ENCODE measurements around the gene RESP18.
A peak's percentile ranks its signal among the peaks of the same experiment; 100 is the strongest.
"Not testable (repeated sequence)": the region's sequence is repeated elsewhere in the genome, so short reads cannot be mapped to it uniquely, and the experiment has no call there.

RESP18 gene

DNA sequence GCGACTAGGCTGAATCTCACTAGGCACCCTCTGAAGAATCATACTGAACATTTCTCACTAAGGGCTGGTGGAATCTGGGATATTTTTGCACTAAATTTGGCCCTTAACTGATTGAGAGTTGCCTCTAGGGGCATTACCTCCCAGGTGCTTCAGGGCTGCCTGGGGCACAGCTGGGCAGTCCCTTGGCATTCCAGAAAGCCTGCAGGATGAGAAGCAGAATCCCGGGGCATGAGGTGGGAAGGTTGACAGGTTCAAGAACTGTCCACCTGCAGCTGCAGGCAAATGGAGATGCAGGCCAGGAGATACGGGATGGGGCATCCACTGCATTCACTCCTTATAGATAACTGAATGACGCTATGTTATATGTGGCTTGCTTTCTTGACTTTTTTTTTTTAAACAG is 7.4 kb downstream of the RESP18 start:
- DNase-seq (ENCODE audit: low spot score) = no peak

- DNase-seq (ENCODE audit: low spot score) = no peak
Measured at GRCh38 chr2:219323434-219323833, 9.1 kb downstream of the RESP18 start.

DNA sequence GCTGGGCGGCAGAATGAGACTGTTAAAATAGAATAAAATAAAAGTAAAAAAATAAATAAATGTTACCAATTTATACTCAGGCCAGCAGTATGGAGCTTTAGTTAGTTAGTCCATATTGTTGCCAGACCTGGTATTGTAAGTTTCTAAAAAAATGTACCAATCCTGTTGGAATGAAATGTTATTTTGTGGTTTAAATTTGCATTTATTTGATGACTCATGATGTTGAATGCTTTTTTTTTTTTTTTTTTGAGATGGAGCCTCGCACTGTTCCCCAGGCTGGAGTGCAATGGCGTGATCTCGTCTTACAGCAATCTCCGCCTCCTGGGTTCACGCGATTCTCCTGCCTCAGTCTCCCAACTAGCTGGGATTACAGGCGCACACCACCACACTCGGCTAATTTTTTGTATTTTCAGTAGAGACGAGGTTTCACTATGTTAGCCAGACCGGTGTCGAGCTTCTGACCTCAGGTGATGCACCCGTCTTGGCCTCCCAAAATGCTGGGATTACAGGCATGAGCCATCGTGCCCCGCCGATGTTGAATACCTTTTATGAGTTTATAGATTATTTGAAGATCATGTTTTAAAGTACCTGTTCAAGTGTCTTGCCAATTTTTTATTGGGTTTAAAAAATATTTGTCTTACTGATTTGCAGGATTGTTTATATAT is 17.6 kb downstream of the RESP18 start:
- no peak for DNase-seq (ENCODE audit: low spot score)

DNA sequence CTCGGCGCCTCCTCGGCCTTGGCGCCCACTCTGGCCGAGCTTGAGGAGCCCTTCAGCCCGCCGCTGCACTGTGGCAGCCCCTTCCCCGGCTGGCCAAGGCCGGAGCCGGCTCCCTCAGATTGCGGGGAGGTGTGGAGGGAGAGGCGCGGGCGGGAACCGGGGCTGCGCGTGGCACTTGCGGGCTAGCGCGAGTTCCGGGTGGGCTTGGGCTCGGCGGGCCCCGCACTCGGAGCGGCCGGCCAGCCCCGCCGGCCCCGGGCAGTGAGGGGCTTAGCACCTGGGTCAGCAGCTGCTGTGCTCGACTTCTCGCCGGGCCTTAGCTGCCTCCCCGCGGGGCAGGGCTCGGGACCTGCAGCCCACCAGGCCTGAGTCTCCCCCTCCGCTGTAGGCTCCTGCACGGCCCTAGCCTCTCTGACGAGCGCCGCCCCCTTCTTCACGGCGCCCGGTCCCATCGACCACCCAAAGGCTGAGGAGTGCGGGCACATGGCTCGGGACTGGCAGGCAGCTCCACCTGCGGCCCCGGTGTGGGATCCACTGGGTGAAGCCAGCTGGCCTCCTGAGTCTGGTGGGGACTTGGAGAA is 19.8 kb downstream of the RESP18 start:
- not testable (repeated sequence) for DNase-seq (ENCODE audit: low spot score)

- DNase-seq (ENCODE audit: low spot score) = no peak
Measured at GRCh38 chr2:219309278-219309677, 23.3 kb downstream of the RESP18 start, which contains the start of gene PTPRN. Gene PTPRN (minus strand): TSS chr2:219309401. CDS start chr2:219309332, 69 bp downstream.

DNA sequence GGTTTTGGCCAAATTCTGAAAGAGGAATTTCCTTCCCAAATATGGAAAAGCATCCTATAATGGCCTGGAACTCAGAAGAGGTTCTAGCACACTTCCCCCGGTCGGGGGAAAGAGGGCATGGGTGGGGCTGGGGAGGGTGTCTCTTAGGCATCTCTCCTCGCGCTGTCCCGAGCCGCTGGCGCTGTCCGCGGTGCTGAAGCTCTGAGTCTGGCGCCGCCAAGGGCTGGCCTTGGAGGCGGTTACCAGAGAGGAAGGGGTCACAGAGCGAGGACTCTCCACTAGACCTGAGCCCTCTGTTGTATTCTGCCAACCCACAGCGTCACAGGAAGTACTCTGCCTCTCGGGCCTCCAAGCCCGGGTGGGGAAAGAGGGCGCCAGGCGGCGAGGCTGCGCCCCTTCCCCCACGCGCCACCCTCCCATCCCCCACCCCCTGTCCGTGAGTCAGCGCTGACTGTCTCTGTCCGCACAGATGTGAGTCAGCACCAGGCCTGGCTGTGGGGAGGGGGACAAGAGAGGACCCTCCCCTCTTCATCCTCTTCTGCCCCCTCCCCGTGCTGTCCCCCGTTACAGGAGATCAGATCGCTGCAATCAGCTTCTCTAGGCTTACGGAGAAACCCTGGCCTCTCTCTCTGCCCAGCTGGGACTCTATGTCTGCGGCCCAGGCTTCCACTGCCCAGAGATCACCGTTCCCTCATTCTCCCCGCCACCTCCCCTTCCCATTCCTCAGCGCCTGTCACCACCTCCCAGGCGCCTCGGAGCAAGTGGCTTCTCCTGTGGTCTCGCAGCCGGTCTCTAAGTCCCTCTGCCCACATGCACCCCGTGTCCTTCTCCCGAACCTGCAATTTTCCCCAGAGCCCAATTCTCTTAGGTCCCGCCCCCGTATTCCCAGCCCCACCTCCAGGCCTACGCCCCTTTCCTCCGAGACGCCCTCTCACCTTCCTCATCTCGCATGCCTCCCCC is 24.1 kb downstream of the RESP18 start:
- peak; percentile 79 for DNase-seq (ENCODE audit: low spot score)

GRCh38 chr2:219306047-219306446 is 26.5 kb downstream of the RESP18 start:
- DNase-seq (ENCODE audit: low spot score) = no peak

- no peak for DNase-seq (ENCODE audit: low spot score)
Measured at GRCh38 chr2:219304223-219304622, 28.3 kb downstream of the RESP18 start.

DNA sequence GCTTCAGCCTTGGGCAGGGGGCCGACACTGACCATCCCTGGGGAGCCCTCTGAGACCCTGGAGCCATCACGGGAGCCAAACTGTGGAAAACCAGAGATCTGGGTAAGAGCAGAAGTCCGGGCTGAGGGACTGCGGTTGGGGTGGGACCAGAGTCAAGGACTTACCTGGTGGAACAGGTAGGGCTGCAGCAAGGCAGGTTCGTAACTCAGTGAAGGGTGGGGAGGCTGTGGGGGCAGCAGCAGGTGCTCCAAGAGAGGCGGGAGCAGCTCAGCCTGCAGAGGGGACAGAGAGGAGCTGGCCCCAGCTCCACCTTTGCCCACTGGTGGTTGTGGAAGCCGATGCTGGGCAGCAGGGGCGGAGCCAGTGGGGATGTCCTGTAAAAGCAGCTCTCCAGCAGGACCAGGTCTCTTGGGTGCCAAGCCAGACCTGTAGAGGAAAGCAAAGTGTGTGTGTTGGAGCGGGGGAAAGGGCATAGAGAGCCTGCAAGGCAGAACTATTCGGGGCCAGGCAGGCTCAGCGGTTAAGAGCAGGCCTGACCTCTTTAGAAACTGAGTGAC is 30.1 kb downstream of the RESP18 start:
- no peak for DNase-seq (ENCODE audit: low spot score)

GRCh38 chr2:219300022-219300421 is 32.5 kb downstream of the RESP18 start:
- no peak for DNase-seq (ENCODE audit: low spot score)

DNA sequence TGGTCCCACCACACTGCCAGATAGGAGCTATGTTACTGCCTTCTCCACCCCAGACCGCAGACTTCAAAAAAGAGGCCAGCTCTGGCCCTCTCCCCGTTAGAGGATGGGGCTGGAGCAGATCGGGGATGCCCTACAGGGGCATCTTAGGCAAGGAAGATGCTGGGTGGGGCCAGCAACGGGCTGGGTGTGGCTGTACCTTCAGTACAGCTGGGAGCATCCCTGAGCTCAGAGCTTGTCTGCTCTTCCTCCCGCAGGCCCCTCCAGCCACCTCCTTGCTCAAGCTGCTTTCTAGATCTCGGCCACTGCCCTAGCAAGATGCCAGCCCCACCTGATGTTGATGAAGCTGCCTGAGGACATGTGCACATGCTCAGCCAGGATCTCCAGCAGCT is 33.2 kb downstream of the RESP18 start:
- no peak for DNase-seq (ENCODE audit: low spot score)

DNA sequence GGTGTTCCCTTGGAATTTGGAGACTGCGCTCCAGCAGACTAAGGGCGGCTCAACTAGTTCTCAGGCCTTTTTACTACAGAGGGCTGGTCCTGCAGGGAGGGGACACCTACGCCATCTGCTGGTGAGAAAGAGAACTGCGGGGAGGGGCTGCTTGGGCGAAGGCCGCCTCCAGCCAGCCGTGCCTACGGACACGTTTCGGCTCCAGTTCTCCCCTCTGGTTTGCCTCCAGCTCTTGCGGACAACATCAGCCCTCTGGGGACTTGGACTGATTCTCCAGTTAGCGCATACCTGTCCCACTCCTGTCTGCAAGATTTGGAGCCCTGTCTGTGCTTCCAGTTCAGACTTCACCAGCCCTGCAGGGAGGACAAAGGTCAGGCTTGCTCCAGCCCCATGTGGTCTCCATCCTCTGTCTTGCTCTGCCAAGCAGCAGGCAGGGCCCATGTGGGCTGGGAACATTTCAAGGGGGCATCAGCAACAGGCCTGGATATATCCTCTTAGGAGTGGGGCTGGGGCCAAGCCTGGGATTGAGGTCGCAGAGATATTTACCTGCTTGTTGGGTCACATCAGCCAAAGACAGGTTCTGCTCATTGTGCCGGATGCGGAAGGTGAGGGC is 33.7 kb downstream of the RESP18 start:
- DNase-seq (ENCODE audit: low spot score) = peak; percentile 94

- DNase-seq (ENCODE audit: low spot score) = peak; percentile 53
Measured at GRCh38 chr2:219297766-219298456, 34.6 kb downstream of the RESP18 start.

GRCh38 chr2:219296631-219297391 is 35.7 kb downstream of the RESP18 start:
- no peak for DNase-seq (ENCODE audit: low spot score)

DNA sequence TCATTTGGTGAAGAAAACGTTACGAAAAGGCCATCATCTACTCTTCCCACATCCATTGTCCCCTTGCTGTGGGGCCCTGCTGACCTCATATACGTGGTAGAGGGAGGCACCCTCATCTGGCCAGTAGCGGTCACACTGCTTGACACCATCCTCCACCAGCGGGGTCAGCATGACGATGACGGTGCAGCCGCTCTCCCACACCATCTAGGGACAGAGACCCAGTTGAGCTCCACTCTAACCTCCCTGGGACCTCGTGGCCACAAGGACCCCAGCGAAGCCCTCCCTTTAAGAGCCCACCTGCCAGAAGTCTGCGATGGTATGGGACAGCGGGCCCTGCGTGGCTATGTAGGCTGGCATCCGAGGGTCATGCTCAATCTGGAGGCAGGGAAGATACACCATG is 36.4 kb downstream of the RESP18 start:
- DNase-seq (ENCODE audit: low spot score) = no peak

DNA sequence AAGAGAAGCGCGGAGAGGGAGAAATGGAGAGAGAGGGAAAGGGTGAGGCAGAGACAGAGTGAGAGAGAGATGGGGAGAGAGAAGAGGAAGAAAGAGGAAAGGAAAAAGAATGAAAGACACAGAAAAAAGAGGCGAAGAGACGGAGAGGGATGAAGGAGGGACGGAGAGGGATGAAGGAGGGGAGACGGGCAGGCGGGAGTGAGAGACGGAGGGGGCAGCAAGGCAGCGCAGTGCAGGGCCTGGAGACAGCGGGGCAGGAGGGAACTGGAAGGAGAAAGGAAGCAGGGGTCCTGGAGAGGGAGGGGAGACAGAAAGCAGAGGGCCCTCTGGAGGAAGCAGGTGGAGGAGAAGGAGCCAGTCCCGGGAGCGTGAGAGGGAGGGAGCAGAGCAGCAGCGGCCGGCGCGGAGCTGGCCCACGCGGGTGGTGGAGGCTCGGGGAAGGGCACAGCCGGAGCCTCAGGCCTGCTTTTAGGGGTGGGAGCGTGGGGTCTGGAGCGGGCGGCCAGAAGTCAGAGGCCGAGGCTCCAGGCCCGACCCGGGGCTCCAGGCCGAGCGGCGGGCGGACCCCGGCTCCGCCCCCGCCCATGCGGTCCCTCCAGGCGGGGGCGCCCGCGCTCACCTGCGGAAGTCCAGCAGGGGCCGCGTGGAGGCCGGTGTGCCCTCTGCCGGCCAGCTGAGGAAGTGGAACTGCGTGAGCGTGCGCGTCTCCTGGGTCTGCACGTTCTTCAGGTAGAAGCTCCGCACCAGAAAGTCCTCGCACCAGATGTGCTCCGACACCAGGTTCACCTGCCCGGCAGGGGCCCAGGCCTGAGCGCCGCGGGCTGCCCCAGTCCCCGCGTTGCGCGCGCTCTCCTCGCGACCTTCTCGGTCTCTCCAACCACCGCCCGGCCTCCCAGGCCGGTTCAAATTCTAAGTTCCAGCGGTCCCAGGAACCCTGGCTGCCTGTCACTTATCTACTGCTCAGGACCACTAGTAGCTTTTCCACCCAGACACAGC is 37.9 kb downstream of the RESP18 start:
- peak; percentile 96 for DNase-seq (ENCODE audit: low spot score)

DNA sequence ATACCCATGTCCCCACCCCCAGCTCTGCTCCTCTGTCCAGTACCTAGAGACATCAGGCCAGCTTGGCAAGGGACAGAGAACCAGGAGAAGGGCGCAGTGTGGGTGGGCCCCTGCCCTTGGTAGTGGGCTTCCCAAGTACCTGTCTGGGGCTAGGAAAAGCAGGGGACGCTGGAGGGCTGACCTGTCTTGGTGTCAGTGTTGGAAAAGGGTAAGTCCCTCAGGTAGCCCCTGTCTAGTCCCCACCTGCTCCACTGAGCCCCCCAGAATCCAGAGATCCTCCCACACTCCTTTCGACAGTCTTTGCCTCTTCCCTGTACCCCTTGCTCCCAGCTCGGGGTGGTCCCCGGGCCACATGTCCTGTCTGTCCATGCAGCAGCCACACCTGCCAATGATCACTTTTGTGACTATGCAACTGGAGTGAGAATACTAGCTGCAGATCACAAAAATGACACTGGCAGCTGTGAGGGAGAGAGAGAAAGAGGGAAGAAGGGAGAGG is 38.8 kb downstream of the RESP18 start:
- no peak for DNase-seq (ENCODE audit: low spot score)

- no peak for DNase-seq (ENCODE audit: low spot score)
Measured at GRCh38 chr2:219292616-219293015, 39.9 kb downstream of the RESP18 start.

DNA sequence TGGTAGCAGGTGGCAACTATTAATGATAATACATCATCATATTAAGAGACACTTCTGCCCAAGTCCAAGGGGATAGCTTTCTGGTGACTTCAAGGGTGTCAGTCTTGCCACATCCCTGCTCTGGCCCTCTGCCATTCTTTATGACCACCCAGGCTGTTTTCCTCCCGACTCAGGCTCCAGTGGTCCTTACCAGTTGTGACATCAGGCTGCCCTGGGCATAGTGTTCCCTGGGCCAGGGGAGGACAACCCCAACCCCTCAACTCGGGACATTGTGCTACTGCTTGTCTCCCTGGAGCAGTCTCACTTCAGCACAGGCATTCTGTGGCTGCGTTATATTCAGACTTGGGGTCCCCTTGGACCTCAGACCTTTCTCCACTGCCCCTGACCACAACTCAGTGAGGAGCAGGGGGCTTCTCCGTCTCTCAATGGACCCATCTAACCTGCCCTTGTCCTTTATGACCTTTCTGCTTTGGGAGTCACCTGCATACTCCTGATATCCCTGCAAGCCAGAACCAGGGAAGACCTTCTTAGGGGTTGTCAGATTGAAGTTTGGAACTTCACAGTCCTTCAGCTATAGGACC is 40.5 kb downstream of the RESP18 start:
- no peak for DNase-seq (ENCODE audit: low spot score)
